Measurements from ENCODE around the gene PSEN2. TPM values are rescaled to one million over a fixed set of nuclear protein-coding genes. Genes with fewer than 3 reads are reported as not detected.
A peak's percentile ranks its signal among the peaks of the same experiment; 100 is the strongest.

PSEN2 gene
- total RNA-seq, 1 experiment from 2014 or later = 24.2 TPM

- CTCF ChIA-PET = interaction anchor here (0.6 to 1.8 kb wide), 7 partner anchors 10 to 727 kb away, joined by 3 to 9 read pairs (median 5); partner anchors contain the start of gene ITPKB
- intact Hi-C loops (cut with micrococcal nuclease; ENCODE audit: unreplicated experiment) = no loop called here
- no peaks in the 10 kb centered on the region for H3K4me1 Mint-ChIP-seq (ENCODE audit: low read depth, unreplicated experiment)
Measured at GRCh38 chr1:226825037-226825745, 45.2 kb upstream of the PSEN2 start.

DNA sequence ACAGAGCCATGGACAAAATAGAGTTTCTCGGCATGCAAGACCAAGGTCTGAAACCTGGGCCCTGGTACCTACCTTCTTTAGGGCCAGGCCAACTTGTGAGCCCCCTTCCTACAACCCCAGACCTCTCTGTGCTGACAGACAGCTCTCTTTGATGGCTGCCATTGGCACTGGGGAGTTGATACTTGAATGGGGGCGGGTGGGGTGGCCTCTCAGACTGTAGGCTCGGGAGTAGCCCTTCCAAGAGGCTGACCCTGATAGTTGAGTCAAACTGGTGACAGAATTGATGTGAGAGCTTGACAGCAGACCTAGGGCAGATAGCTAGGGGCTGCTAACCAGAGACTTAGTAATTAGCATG lies 44.7 kb upstream of the PSEN2 start:
- H3K36me3 Mint-ChIP-seq (ENCODE audit: insufficient read depth, unreplicated experiment) = no peaks in the 10 kb centered on the region
- H3K4me1 Mint-ChIP-seq (ENCODE audit: low read depth, unreplicated experiment) = no peaks in the 10 kb centered on the region
- no peaks in the 10 kb centered on the region for H3K9me3 Mint-ChIP-seq (ENCODE audit: low read depth, unreplicated experiment)
- TF ChIP-seq CTCF (IDR thresholded peaks at IDR 0.05; ENCODE audit: unreplicated experiment) = no peak
- no peak overlapping the region for H3K4me3 Mint-ChIP-seq (ENCODE audit: low read depth, unreplicated experiment)
- CTCF ChIA-PET = interaction anchor here (0.6 to 1.8 kb wide), 7 partner anchors 11 to 728 kb away, joined by 3 to 9 read pairs (median 5); partner anchors contain the start of gene ITPKB
- intact Hi-C loops (cut with micrococcal nuclease; ENCODE audit: unreplicated experiment) = no loop called here
- no TSS peak for BruUV-seq (replicated peaks)
- H3K27me3 Mint-ChIP-seq (ENCODE audit: unreplicated experiment) = peaks cover 30% of the 10 kb centered on the region
- no peak for DNase-seq
- H3K27ac Mint-ChIP-seq (ENCODE audit: unreplicated experiment) = no peak overlapping the region

More at GRCh38 chr1:226825037-226825745, 45.2 kb upstream of the PSEN2 start:
- Mint-ChIP-seq H3K9me3 (ENCODE audit: low read depth, unreplicated experiment) (no peaks in the 10 kb centered on the region), H3K36me3 (ENCODE audit: insufficient read depth, unreplicated experiment) (no peaks in the 10 kb centered on the region), H3K27ac (ENCODE audit: unreplicated experiment) (no peak overlapping the region), H3K27me3 (ENCODE audit: unreplicated experiment) (peaks cover 25% of the 10 kb centered on the region), H3K4me3 (ENCODE audit: low read depth, unreplicated experiment) (no peak overlapping the region)
- TF ChIP-seq CTCF (IDR thresholded peaks at IDR 0.05; ENCODE audit: unreplicated experiment) = no peak
- BruUV-seq (replicated peaks) = no TSS peak
- DNase-seq = no peak

- Mint-ChIP-seq H3K4me3 (ENCODE audit: low read depth, unreplicated experiment) (no peak overlapping the region), H3K9me3 (ENCODE audit: low read depth, unreplicated experiment) (no peaks in the 10 kb centered on the region), H3K36me3 (ENCODE audit: insufficient read depth, unreplicated experiment) (no peaks in the 10 kb centered on the region), H3K27me3 (ENCODE audit: unreplicated experiment) (peaks cover 38% of the 10 kb centered on the region), H3K27ac (ENCODE audit: unreplicated experiment) (peak overlapping the region; percentile 27), H3K4me1 (ENCODE audit: low read depth, unreplicated experiment) (no peaks in the 10 kb centered on the region)
- no TSS peak for BruUV-seq (replicated peaks)
- no peak for TF ChIP-seq CTCF (IDR thresholded peaks at IDR 0.05; ENCODE audit: unreplicated experiment)
- intact Hi-C loops (cut with micrococcal nuclease; ENCODE audit: unreplicated experiment) = no loop called here
- no peak for DNase-seq
- CTCF ChIA-PET = interaction anchor here (1.6 to 1.8 kb wide), 2 partner anchors 12 to 49 kb away, joined by 3 to 6 read pairs; no protein-coding TSS in a partner anchor
Measured at GRCh38 chr1:226826479-226827261, 43.7 kb upstream of the PSEN2 start.

GRCh38 chr1:226827458-226827857 lies 43.0 kb upstream of the PSEN2 start:
- peaks cover 38% of the 10 kb centered on the region for H3K27me3 Mint-ChIP-seq (ENCODE audit: unreplicated experiment)
- DNase-seq = no peak
- CTCF ChIA-PET = interaction anchor here (1.0 to 1.8 kb wide), 3 partner anchors 13 to 193 kb away, joined by 3 to 19 read pairs (median 6); no protein-coding TSS in a partner anchor
- no peak overlapping the region for H3K4me3 Mint-ChIP-seq (ENCODE audit: low read depth, unreplicated experiment)
- H3K27ac Mint-ChIP-seq (ENCODE audit: unreplicated experiment) = peak overlapping the region; percentile 27
- no peaks in the 10 kb centered on the region for H3K4me1 Mint-ChIP-seq (ENCODE audit: low read depth, unreplicated experiment)
- TF ChIP-seq CTCF (IDR thresholded peaks at IDR 0.05; ENCODE audit: unreplicated experiment) = no peak
- H3K9me3 Mint-ChIP-seq (ENCODE audit: low read depth, unreplicated experiment) = no peaks in the 10 kb centered on the region
- no peaks in the 10 kb centered on the region for H3K36me3 Mint-ChIP-seq (ENCODE audit: insufficient read depth, unreplicated experiment)
- BruUV-seq (replicated peaks) = no TSS peak
- intact Hi-C loops (cut with micrococcal nuclease; ENCODE audit: unreplicated experiment) = no loop called here

Data from Calu3 (cell line).